ENCODE measurements around the gene EEF1A2. TPM values are rescaled to one million over a fixed set of nuclear protein-coding genes. Genes with fewer than 3 reads are reported as not detected.

The EEF1A2 gene
- total RNA-seq, 2 experiments from 2014 or later = 1.1 to 1.7 TPM

GRCh38 chr20:63502671-63503172 is 3.8 kb upstream of the EEF1A2 start:
- H3K27me3 Mint-ChIP-seq = peaks cover 27% of the 10 kb centered on the region
- peaks cover 5% of the 10 kb centered on the region for H3K36me3 Mint-ChIP-seq
- H3K27ac Mint-ChIP-seq = no peak overlapping the region
- no peak overlapping the region for H3K4me3 Mint-ChIP-seq
- H3K4me1 Mint-ChIP-seq (ENCODE audit: low read depth) = peaks cover under 1% of the 10 kb centered on the region
- POLR2A ChIA-PET = no interaction called here
- CTCF ChIA-PET = interaction anchor here (1.6 kb wide), 1 partner anchor 18 kb away, joined by 4 read pairs; the partner anchor contains the start of gene PPDPF
- intact Hi-C loops (cut with micrococcal nuclease) = no loop called here
- no peak for DNase-seq
- H3K9me3 Mint-ChIP-seq = peaks cover 17% of the 10 kb centered on the region

GRCh38 chr20:63501818-63502670 is 3.2 kb upstream of the EEF1A2 start:
- no peak overlapping the region for H3K27ac Mint-ChIP-seq
- intact Hi-C loops (cut with micrococcal nuclease) = no loop called here
- DNase-seq = no peak
- ChIA-PET POLR2A (no interaction called here), CTCF (no interaction called here)
- peaks cover 28% of the 10 kb centered on the region for H3K27me3 Mint-ChIP-seq
- H3K9me3 Mint-ChIP-seq = peaks cover 17% of the 10 kb centered on the region
- no peaks in the 10 kb centered on the region for H3K4me1 Mint-ChIP-seq (ENCODE audit: low read depth)
- peaks cover 5% of the 10 kb centered on the region for H3K36me3 Mint-ChIP-seq
- no peak overlapping the region for H3K4me3 Mint-ChIP-seq

GRCh38 chr20:63500902-63501817 is 2.3 kb upstream of the EEF1A2 start:
- Mint-ChIP-seq H3K4me1 (ENCODE audit: low read depth) (no peaks in the 10 kb centered on the region), H3K9me3 (peaks cover 17% of the 10 kb centered on the region), H3K4me3 (no peak overlapping the region), H3K27me3 (peaks cover 26% of the 10 kb centered on the region), H3K36me3 (peaks cover 5% of the 10 kb centered on the region), H3K27ac (no peak overlapping the region)
- ChIA-PET POLR2A (no interaction called here), CTCF (no interaction called here)
- intact Hi-C loops (cut with micrococcal nuclease) = no loop called here
- DNase-seq = no peak

GRCh38 chr20:63500151-63500901 is 1.4 kb upstream of the EEF1A2 start:
- no peak for DNase-seq
- Mint-ChIP-seq H3K4me3 (no peak overlapping the region), H3K4me1 (ENCODE audit: low read depth) (no peaks in the 10 kb centered on the region), H3K36me3 (peaks cover 5% of the 10 kb centered on the region), H3K9me3 (peaks cover 17% of the 10 kb centered on the region), H3K27me3 (peaks cover 26% of the 10 kb centered on the region), H3K27ac (no peak overlapping the region)
- intact Hi-C loops (cut with micrococcal nuclease) = no loop called here
- ChIA-PET CTCF (no interaction called here), POLR2A (no interaction called here)

- DNase-seq = no peak
- peaks cover 21% of the 10 kb centered on the region for H3K27me3 Mint-ChIP-seq
- H3K4me3 Mint-ChIP-seq = no peak overlapping the region
- POLR2A ChIA-PET = no interaction called here
- intact Hi-C loops (cut with micrococcal nuclease) = no loop called here
- H3K9me3 Mint-ChIP-seq = peaks cover 8% of the 10 kb centered on the region
- no peak overlapping the region for H3K27ac Mint-ChIP-seq
- CTCF ChIA-PET = no interaction called here
- no peaks in the 10 kb centered on the region for H3K4me1 Mint-ChIP-seq (ENCODE audit: low read depth)
- peaks cover 1% of the 10 kb centered on the region for H3K36me3 Mint-ChIP-seq
Measured at GRCh38 chr20:63499338-63499969, 571 bp upstream of the EEF1A2 start.

GRCh38 chr20:63497946-63498935 is 642 bp downstream of the EEF1A2 start:
- Mint-ChIP-seq H3K36me3 (no peaks in the 10 kb centered on the region), H3K4me3 (no peak overlapping the region), H3K9me3 (no peaks in the 10 kb centered on the region), H3K27me3 (peaks cover 18% of the 10 kb centered on the region), H3K27ac (no peak overlapping the region), H3K4me1 (ENCODE audit: low read depth) (no peaks in the 10 kb centered on the region)
- intact Hi-C loops (cut with micrococcal nuclease) = no loop called here
- no peak for DNase-seq
- ChIA-PET CTCF (interaction anchor here (0.6 to 2.8 kb wide), 5 partner anchors 14 to 622 kb away, joined by 3 to 11 read pairs (median 7); partner anchors contain the start of gene PTK6), POLR2A (no interaction called here)

GRCh38 chr20:63497138-63497945 is 1.5 kb downstream of the EEF1A2 start:
- intact Hi-C loops (cut with micrococcal nuclease) = no loop called here
- Mint-ChIP-seq H3K4me1 (ENCODE audit: low read depth) (no peaks in the 10 kb centered on the region), H3K27me3 (peaks cover 18% of the 10 kb centered on the region), H3K4me3 (no peak overlapping the region), H3K27ac (no peak overlapping the region), H3K9me3 (no peaks in the 10 kb centered on the region), H3K36me3 (no peaks in the 10 kb centered on the region)
- ChIA-PET POLR2A (interaction anchor here (0.5 to 1.6 kb wide), 3 partner anchors 14 to 40 kb away, joined by 3 to 4 read pairs (median 3); partner anchors contain the start of genes PPDPF and PTK6), CTCF (interaction anchor here (0.8 to 2.8 kb wide), 16 partner anchors 10 to 623 kb away, joined by 3 to 14 read pairs (median 4); partner anchors contain the start of genes PPDPF and PTK6)
- DNase-seq = no peak

GRCh38 chr20:63496596-63497120 is 2.2 kb downstream of the EEF1A2 start:
- H3K4me1 Mint-ChIP-seq (ENCODE audit: low read depth) = no peaks in the 10 kb centered on the region
- CTCF ChIA-PET = interaction anchor here (0.6 to 2.8 kb wide), 27 partner anchors 9 to 945 kb away, joined by 3 to 14 read pairs (median 4); partner anchors contain the start of genes PPDPF, PTK6 and RTEL1
- H3K36me3 Mint-ChIP-seq = no peaks in the 10 kb centered on the region
- POLR2A ChIA-PET = interaction anchor here (0.5 to 1.6 kb wide), 3 partner anchors 13 to 41 kb away, joined by 3 to 4 read pairs (median 3); partner anchors contain the start of genes PPDPF and PTK6
- no peak overlapping the region for H3K27ac Mint-ChIP-seq
- intact Hi-C loops (cut with micrococcal nuclease) = no loop called here
- DNase-seq = no peak
- no peaks in the 10 kb centered on the region for H3K9me3 Mint-ChIP-seq
- peaks cover 18% of the 10 kb centered on the region for H3K27me3 Mint-ChIP-seq
- no peak overlapping the region for H3K4me3 Mint-ChIP-seq

- no peaks in the 10 kb centered on the region for H3K9me3 Mint-ChIP-seq
- intact Hi-C loops (cut with micrococcal nuclease) = no loop called here
- H3K27me3 Mint-ChIP-seq = peaks cover 18% of the 10 kb centered on the region
- no peak overlapping the region for H3K4me3 Mint-ChIP-seq
- ChIA-PET POLR2A (interaction anchor here (1.2 to 1.6 kb wide), 2 partner anchors 24 to 41 kb away, joined by 3 to 4 read pairs; partner anchors contain the start of genes PPDPF and PTK6), CTCF (interaction anchor here (0.6 to 2.8 kb wide), 25 partner anchors 9 to 944 kb away, joined by 3 to 14 read pairs (median 4); partner anchors contain the start of genes PPDPF, PTK6 and RTEL1)
- peak; percentile 79 for DNase-seq
- H3K27ac Mint-ChIP-seq = no peak overlapping the region
- H3K4me1 Mint-ChIP-seq (ENCODE audit: low read depth) = no peaks in the 10 kb centered on the region
- no peaks in the 10 kb centered on the region for H3K36me3 Mint-ChIP-seq
Measured at GRCh38 chr20:63495741-63496595, 2.9 kb downstream of the EEF1A2 start.
